Gastroesophageal sphincter (tissue), 4 donors: ENCODE measurements around the gene CERS4. TPM values are rescaled to one million over a fixed set of nuclear protein-coding genes. Genes with fewer than 3 reads are reported as not detected.

Experiments
- ATAC-seq: fragments of 150-250 bp; one replicate; pipeline ENCODE4 v1.9.1; 2016; ENCODE audit warnings: mild to moderate bottlenecking, moderate library complexity
- H3K27ac ChIP-seq, 4 donors: fragments of 200-600 bp; sonication (generic) in 3 of 4; 1 replicate in 3 of 4; 2 replicates in 1 of 4; pipeline ENCODE4 v1.5.1; 2016 to 2019
- H3K27me3 ChIP-seq: fragments of 200-600 bp; sonication (generic); one replicate; pipeline ENCODE4 v1.5.1; 2019
- H3K36me3 ChIP-seq, 2 donors: fragments of 200-600 bp; sonication (generic); one replicate each; pipeline ENCODE4 v1.5.1; 2019; ENCODE audit warnings: control low read depth in 1 of 2
- H3K4me1 ChIP-seq, 3 donors: fragments of 200-600 bp; sonication (generic); 1 replicate in 2 of 3; 2 replicates in 1 of 3; pipeline ENCODE4 v1.5.1; 2016 to 2019; ENCODE audit warnings: control low read depth in 2 of 3
- H3K4me3 ChIP-seq, 2 donors: fragments of 200-600 bp; sonication (generic); one replicate each; pipeline ENCODE4 v1.5.1; 2019; ENCODE audit warnings: mild to moderate bottlenecking in 1 of 2, moderate library complexity in 1 of 2
- H3K9me3 ChIP-seq, 3 donors: fragments of 200-600 bp; sonication (generic); one replicate each; pipeline ENCODE4 v1.5.1; 2017 to 2019; ENCODE audit warnings: control low read depth in 2 of 3
- EP300 ChIP-seq: sonication (generic); formaldehyde crosslinking; IDR thresholded peaks from one replicate; pipeline ENCODE4 v1.6.1; 2017; ENCODE audit warnings: antibody characterized with exemption, mild to moderate bottlenecking
- POLR2A ChIP-seq, 2 donors: fragments of 450-650 bp; IDR thresholded peaks; one replicate each; pipeline ENCODE4 v1.6.1; 2017; ENCODE audit warnings: antibody characterized with exemption in 2 of 2, mild to moderate bottlenecking in 2 of 2, moderate library complexity in 1 of 2
- POLR2AphosphoS5 ChIP-seq: sonication (generic); formaldehyde crosslinking; IDR thresholded peaks from one replicate; pipeline ENCODE4 v1.6.1; 2017; ENCODE audit warnings: antibody characterized with exemption
- WGBS, 2 donors: methylation state at CpG; one replicate each; pipeline ENCODE4 v1.1.5; 2018; ENCODE audit warnings: low coverage in 1 of 2; 5-methylcytosine and 5-hydroxymethylcytosine counted together
- total RNA-seq, 4 donors: library from RNA; depleted of rRNA; stranded (reverse); fragments of >200 nt; gene quantifications; one replicate each; pipeline ENCODE4 v1.1.0, GENCODE V29; 2016
- TF ChIP-seq, protein P1 (sequence below), 4 experiments: fragments of 200-600 bp in 2 of 4; fragments of 450-650 bp in 2 of 4; sonication (generic) in 1 of 4; IDR thresholded peaks; one replicate each; pipeline ENCODE4 v1.5.1; 2017 to 2019; ENCODE audit warnings: antibody characterized with exemption in 4 of 4, mild to moderate bottlenecking in 2 of 4, moderate library complexity in 2 of 4

The CERS4 gene
- total RNA-seq, 4 donors from 2014 or later: 24.8 to 33.8 (median 31.9) TPM

DNA sequence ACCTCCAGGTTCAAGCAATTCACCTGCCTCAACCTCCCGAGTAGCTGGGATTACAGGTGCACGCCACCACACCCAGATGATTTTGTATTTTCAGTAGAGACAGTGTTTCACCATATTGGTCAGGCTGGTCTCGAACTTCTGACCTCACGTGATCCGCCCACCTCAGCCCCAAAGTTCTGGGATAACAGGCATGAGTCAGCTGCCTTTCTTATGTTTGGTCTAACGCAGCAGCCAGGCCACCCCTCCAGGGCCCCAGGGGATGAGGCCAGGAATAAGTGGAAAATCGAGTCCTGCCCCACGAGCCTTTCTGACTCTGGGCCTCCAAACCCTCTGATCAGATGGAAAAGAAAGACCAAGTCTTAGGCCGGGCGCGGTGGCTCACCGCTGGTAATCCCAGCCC lies 44.5 kb downstream of the CERS4 start:
- WGBS, 2 donors: 67 to 83% methylated on average over 2 to 4 of the region's 12 CpGs
- no peak for ATAC-seq

DNA sequence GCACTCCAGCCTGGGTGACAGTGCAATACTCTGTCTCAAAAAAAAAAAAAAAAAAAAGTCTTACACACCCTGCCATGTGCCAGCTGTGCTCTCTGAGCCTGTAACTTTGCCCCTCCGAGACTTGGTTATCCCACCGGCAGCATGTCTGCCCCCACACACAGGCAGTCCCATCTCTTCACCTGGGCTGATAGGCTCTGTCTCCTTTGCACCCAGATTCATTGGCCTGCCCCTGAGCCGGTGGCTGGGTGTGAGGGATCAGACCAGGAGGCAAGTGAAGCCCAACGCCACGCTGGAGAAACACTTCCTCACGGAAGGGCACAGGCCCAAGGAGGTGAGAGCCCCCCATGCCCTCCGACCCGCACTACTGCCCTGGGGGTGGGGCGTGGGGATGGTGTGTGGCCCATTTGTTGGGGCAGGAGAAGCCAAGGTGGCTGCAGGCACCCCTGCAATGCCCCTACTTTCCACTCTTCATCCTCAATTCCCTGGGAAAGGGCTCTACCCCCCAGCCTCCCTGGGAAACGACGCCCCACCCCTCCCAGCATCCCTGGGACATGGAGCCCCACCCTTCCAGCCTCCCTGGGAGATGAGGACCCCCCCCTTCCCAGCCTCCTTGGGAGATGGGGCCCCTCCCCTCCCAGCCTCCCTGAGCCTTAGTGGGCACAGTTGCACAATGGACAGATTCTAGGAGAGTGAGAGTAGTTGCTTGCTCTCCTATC lies 45.3 kb downstream of the CERS4 start:
- no peak for ATAC-seq
- H3K4me1 ChIP-seq: peaks cover 0 to 35% (median 10%) of the 10 kb centered on the region in 3 donors
- no peaks in the 10 kb centered on the region for H3K27me3 ChIP-seq
- no peak overlapping the region for H3K4me3 ChIP-seq
- TF ChIP-seq POLR2A (IDR thresholded peaks at IDR 0.05) (no peak), POLR2AphosphoS5 (no peak), EP300 (no peak)
- TF ChIP-seq, protein P1, sequence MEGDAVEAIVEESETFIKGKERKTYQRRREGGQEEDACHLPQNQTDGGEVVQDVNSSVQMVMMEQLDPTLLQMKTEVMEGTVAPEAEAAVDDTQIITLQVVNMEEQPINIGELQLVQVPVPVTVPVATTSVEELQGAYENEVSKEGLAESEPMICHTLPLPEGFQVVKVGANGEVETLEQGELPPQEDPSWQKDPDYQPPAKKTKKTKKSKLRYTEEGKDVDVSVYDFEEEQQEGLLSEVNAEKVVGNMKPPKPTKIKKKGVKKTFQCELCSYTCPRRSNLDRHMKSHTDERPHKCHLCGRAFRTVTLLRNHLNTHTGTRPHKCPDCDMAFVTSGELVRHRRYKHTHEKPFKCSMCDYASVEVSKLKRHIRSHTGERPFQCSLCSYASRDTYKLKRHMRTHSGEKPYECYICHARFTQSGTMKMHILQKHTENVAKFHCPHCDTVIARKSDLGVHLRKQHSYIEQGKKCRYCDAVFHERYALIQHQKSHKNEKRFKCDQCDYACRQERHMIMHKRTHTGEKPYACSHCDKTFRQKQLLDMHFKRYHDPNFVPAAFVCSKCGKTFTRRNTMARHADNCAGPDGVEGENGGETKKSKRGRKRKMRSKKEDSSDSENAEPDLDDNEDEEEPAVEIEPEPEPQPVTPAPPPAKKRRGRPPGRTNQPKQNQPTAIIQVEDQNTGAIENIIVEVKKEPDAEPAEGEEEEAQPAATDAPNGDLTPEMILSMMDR (IDR thresholded peaks at IDR 0.05): no peak
- H3K27ac ChIP-seq: no peak overlapping the region
- H3K36me3 ChIP-seq: peaks cover 0 to 52% of the 10 kb centered on the region in 2 donors
- no peaks in the 10 kb centered on the region for H3K9me3 ChIP-seq
- 80 to 100% methylated on average over 1 to 2 of the region's 11 CpGs for WGBS, 2 donors

More for the DNA sequence above, 44.5 kb downstream of the CERS4 start:
- no peak overlapping the region for H3K4me3 ChIP-seq
- TF ChIP-seq POLR2AphosphoS5: no peak
- TF ChIP-seq EP300: no peak
- TF ChIP-seq, protein P1 (IDR thresholded peaks at IDR 0.05): no peak
- TF ChIP-seq POLR2A (IDR thresholded peaks at IDR 0.05): no peak
- H3K4me1 ChIP-seq: peaks cover 0 to 35% (median 10%) of the 10 kb centered on the region in 3 donors
- H3K9me3 ChIP-seq: no peaks in the 10 kb centered on the region
- no peak overlapping the region for H3K27ac ChIP-seq
- peaks cover 0 to 45% of the 10 kb centered on the region in 2 donors for H3K36me3 ChIP-seq
- H3K27me3 ChIP-seq: no peaks in the 10 kb centered on the region

DNA sequence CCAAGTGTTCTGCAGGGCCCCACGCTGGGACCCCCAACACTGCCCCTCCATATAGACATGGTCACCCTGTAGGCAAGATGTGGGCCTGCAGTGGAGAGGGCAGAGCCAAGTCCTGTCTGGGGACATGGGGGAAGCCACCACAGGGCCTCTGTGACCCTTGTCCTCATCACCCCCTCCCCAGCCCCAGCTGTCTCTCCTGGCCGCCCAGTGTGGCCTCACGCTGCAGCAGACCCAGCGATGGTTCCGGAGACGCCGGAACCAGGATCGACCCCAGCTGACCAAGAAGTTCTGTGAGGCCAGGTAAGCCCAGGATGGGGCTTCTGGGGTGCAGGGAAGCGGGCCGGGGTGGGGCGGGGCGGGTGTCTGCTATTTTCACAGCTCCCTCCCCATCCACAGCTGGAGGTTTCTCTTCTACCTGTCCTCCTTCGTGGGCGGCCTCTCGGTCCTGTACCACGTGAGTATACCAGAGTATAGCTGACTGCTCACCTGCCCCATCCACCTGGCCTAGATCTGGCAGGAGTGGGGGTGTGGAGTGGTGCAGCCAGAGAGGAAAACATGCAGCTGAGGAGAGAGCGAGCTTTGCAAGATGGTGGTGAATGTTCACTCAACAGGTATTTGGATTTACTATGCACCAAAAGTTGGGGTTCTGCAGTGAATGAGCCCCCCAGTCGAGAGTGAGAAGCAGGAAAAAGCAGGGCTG lies 46.4 kb downstream of the CERS4 start:
- no CpG with 5 or more reads among the region's 18 CpGs for WGBS, 2 donors
- H3K36me3 ChIP-seq: peaks cover 0 to 59% of the 10 kb centered on the region in 2 donors
- no peak overlapping the region for H3K27ac ChIP-seq
- H3K4me1 ChIP-seq: peaks cover 0 to 27% (median 10%) of the 10 kb centered on the region in 3 donors
- no peak overlapping the region for H3K4me3 ChIP-seq
- TF ChIP-seq, protein P1 (IDR thresholded peaks at IDR 0.05): no peak
- TF ChIP-seq POLR2A (IDR thresholded peaks at IDR 0.05): no peak
- no peak for TF ChIP-seq POLR2AphosphoS5
- no peak for TF ChIP-seq EP300
- no peak for ATAC-seq
- H3K27me3 ChIP-seq: no peaks in the 10 kb centered on the region
- no peaks in the 10 kb centered on the region for H3K9me3 ChIP-seq

DNA sequence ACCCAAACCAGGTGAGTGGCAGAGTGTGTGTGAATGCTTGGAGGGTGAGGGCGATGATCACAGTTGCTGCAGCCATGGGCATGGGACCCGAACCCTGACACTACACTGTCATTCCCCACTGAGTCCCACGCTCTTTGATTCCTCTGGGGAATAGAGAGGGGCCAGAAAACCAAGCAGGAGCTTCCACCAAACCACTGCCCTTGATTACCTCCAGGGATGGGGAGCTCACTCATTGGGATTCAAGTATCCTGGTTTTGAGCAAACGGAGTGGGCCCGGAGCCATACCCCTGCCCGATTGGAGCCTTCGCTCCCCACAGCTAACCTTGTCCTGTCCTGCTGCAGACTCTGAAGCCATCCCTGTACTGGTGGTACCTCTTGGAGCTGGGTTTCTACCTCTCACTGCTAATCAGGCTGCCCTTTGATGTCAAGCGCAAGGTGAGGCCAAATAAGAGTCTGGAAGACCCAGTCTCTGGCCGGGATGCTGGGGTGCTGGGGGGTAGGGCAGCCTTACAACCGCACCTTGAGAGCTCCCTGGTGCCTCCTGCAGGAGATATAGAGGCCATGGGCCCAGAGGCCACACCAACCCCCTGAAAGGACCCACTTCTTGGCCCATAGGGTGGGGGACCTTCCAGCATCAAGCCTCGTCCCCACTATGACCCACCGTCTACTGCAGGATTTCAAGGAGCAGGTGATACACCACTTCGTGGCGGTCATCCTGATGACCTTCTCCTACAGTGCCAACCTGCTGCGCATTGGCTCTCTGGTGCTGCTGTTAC lies 47.3 kb downstream of the CERS4 start:
- TF ChIP-seq POLR2AphosphoS5 (no peak), POLR2A (IDR thresholded peaks at IDR 0.05) (no peak)
- ATAC-seq: no peak
- no peaks in the 10 kb centered on the region for H3K9me3 ChIP-seq
- H3K27me3 ChIP-seq: no peaks in the 10 kb centered on the region
- WGBS, 2 donors: 85% methylated on average over 4 to 7 of the region's 15 CpGs
- H3K36me3 ChIP-seq: peaks cover 0 to 63% of the 10 kb centered on the region in 2 donors
- no peak overlapping the region for H3K27ac ChIP-seq
- H3K4me1 ChIP-seq: peaks cover 0 to 18% (median 2%) of the 10 kb centered on the region in 3 donors
- no peak overlapping the region for H3K4me3 ChIP-seq

DNA sequence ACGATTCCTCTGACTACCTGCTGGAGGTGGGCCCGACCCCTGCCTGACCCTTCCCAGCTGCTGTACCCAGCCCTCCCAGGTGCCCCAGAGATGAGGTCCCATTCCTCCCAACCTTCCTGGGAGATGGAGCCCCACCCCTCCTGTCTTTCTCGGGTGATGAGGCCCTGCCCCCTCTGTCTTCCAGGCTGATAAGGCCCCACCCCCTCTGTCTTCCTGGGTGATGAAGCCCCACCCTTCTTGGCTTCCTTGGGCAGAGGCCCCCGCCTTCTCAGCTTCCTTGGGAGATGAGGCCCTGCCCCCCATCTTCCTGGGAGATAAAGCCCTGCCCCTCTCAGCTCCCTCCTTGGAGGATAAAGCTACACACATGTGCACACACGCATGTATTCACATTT lies 47.9 kb downstream of the CERS4 start:
- Histone ChIP-seq H3K36me3 (peaks cover 0 to 69% of the 10 kb centered on the region in 2 donors), H3K4me1 (peaks cover 0 to 12% (median 0%) of the 10 kb centered on the region in 3 donors), H3K9me3 (no peaks in the 10 kb centered on the region), H3K4me3 (no peak overlapping the region), H3K27me3 (no peaks in the 10 kb centered on the region), H3K27ac (no peak overlapping the region)
- no peak for ATAC-seq
- WGBS, 2 donors: 16 to 55% methylated on average over 2 to 3 of the region's 5 CpGs
- TF ChIP-seq EP300 (no peak), POLR2A (IDR thresholded peaks at IDR 0.05) (no peak)
